Stimulated activated CD8-positive, alpha-beta memory T cell treated with anti-CD3 and anti-CD28 coated beads, Interleukin-4, amount 100 ng/mL, for 48 hours (primary cell): Measurements from ENCODE around the gene MAP2K6.
A peak's percentile ranks its signal among the peaks of the same experiment; 100 is the strongest.

ENCODE experiments used
- DNase-seq: peaks from one replicate; pipeline ENCODE4 v3.0.0-alpha.2; 2020

MAP2K6 gene

GRCh38 chr17:69414408-69415274 lies at the start of gene MAP2K6:
MAP2K6 (plus strand) TSS chr17:69414697; CDS start chr17:69414985, 288 bp downstream.
- DNase-seq = peak; percentile 86

- DNase-seq = no peak
Measured at GRCh38 chr17:69367298-69367697, 47.2 kb upstream of the MAP2K6 start.

GRCh38 chr17:69373069-69373468 lies 41.4 kb upstream of the MAP2K6 start:
- no peak for DNase-seq

GRCh38 chr17:69375229-69375628 lies 39.3 kb upstream of the MAP2K6 start:
- no peak for DNase-seq

GRCh38 chr17:69388822-69389442 lies 25.6 kb upstream of the MAP2K6 start:
- DNase-seq = no peak

GRCh38 chr17:69390795-69391501 lies 23.5 kb upstream of the MAP2K6 start:
- no peak for DNase-seq

GRCh38 chr17:69401251-69401650 lies 13.2 kb upstream of the MAP2K6 start:
- DNase-seq = no peak

- DNase-seq = no peak
Measured at GRCh38 chr17:69402052-69402451, 12.4 kb upstream of the MAP2K6 start.

- no peak for DNase-seq
Measured at GRCh38 chr17:69404399-69404798, 10.1 kb upstream of the MAP2K6 start.

- no peak for DNase-seq
Measured at GRCh38 chr17:69405096-69405495, 9.4 kb upstream of the MAP2K6 start.

GRCh38 chr17:69406941-69407340 lies 7.6 kb upstream of the MAP2K6 start:
- no peak for DNase-seq

- no peak for DNase-seq
Measured at GRCh38 chr17:69407759-69408158, 6.7 kb upstream of the MAP2K6 start.

- DNase-seq = no peak
Measured at GRCh38 chr17:69410671-69411070, 3.8 kb upstream of the MAP2K6 start.

GRCh38 chr17:69411766-69412165 lies 2.7 kb upstream of the MAP2K6 start:
- DNase-seq = no peak

GRCh38 chr17:69412251-69412671 lies 2.2 kb upstream of the MAP2K6 start:
- no peak for DNase-seq

- no peak for DNase-seq
Measured at GRCh38 chr17:69415431-69415830, 934 bp downstream of the MAP2K6 start.

- DNase-seq = no peak
Measured at GRCh38 chr17:69417545-69418483, 3.3 kb downstream of the MAP2K6 start.

- no peak for DNase-seq
Measured at GRCh38 chr17:69418535-69418934, 4.0 kb downstream of the MAP2K6 start.

GRCh38 chr17:69423450-69423849 lies 9.0 kb downstream of the MAP2K6 start:
- peak; percentile 35 for DNase-seq

GRCh38 chr17:69424287-69425041 lies 10.0 kb downstream of the MAP2K6 start:
- DNase-seq = no peak

- DNase-seq = no peak
Measured at GRCh38 chr17:69425978-69426377, 11.5 kb downstream of the MAP2K6 start.
